ENCODE measurements around the gene GAS2L2.

- TF ChIP-seq CTCF (IDR thresholded peaks at IDR 0.05), result no peak
- TF ChIP-seq POLR2AphosphoS5 (IDR thresholded peaks at IDR 0.05), result peak; percentile 48
Observed at GRCh38 chr17:35713069-35713728, 39.8 kb downstream of the GAS2L2 start.

All from prostate gland (tissue), 2 donors.